Smooth muscle cell (in vitro differentiated cells): ENCODE results near the gene PDSS1. TPM values are rescaled to one million over a fixed set of nuclear protein-coding genes. Genes with fewer than 3 reads are reported as not detected.

Experiments used
- DNase-seq: peaks from one replicate; lab custom pipeline; 2025; ENCODE audit not compliant: unreplicated experiment; lab: John Stamatoyannopoulos, UW
- H2AFZ ChIP-seq: fragments of 200-600 bp; sonication (generic); 2 replicates; pipeline ENCODE4 v1.6.0; 2016; ENCODE audit warnings: antibody characterized with exemption, low read depth, mild to moderate bottlenecking
- H3F3A ChIP-seq: fragments of 200-600 bp; sonication (generic); 2 replicates; pipeline ENCODE4 v1.6.0; 2017; ENCODE audit warnings: antibody characterized with exemption, low read depth
- H3K27ac ChIP-seq: fragments of 200-600 bp; sonication (generic); 2 replicates; pipeline ENCODE4 v1.5.1; 2016; ENCODE audit warnings: low read depth, mild to moderate bottlenecking
- H3K27me3 ChIP-seq: fragments of 200-600 bp; sonication (generic); 2 replicates; pipeline ENCODE4 v1.6.1; 2016; ENCODE audit warnings: low read depth, mild to moderate bottlenecking
- H3K36me3 ChIP-seq: fragments of 200-600 bp; sonication (generic); 2 replicates; pipeline ENCODE4 v1.5.1; 2016; ENCODE audit warnings: low read depth
- H3K4me1 ChIP-seq: fragments of 200-600 bp; sonication (generic); 2 replicates; pipeline ENCODE4 v1.5.1; 2016; ENCODE audit warnings: low read depth
- H3K4me2 ChIP-seq: fragments of 200-600 bp; sonication (generic); 2 replicates; pipeline ENCODE4 v1.6.0; 2016; ENCODE audit warnings: mild to moderate bottlenecking
- H3K4me3 ChIP-seq: fragments of 200-600 bp; sonication (generic); 2 replicates; pipeline ENCODE4 v1.5.1; 2016; ENCODE audit warnings: mild to moderate bottlenecking
- H3K79me2 ChIP-seq: fragments of 200-600 bp; sonication (generic); 2 replicates; pipeline ENCODE4 v1.6.0; 2016; ENCODE audit warnings: low read depth, mild to moderate bottlenecking
- H3K9ac ChIP-seq: fragments of 200-600 bp; sonication (generic); 2 replicates; pipeline ENCODE4 v1.6.0; 2016; ENCODE audit warnings: low read depth
- H3K9me3 ChIP-seq: fragments of 200-600 bp; sonication (generic); replicated peaks from 2 replicates; pipeline ENCODE4 v1.5.1; 2016; ENCODE audit warnings: low read depth
- H4K20me1 ChIP-seq: fragments of 200-600 bp; sonication (generic); 2 replicates; pipeline ENCODE4 v1.6.0; 2016; ENCODE audit warnings: low read depth
- CTCF ChIP-seq: fragments of 200-600 bp; sonication (generic); IDR thresholded peaks from 2 replicates; pipeline ENCODE4 v1.5.1; 2017; ENCODE audit warnings: borderline replicate concordance, mild to moderate bottlenecking, antibody characterized with exemption; ENCODE audit not compliant: insufficient read depth, poor library complexity, severe bottlenecking
- WGBS: methylation state at CpG from one replicate; pipeline ENCODE4 v1.1.7; 2016; ENCODE audit warnings: low lambda C conversion rate; 5-methylcytosine and 5-hydroxymethylcytosine counted together
- polyA plus RNA-seq: library from polyadenylated mRNA; unstranded; fragments of >200 nt; fragmentation: Nextera tagmentation; extraction: Ambion mirVana; gene quantifications from 2 replicates; pipeline ENCODE4 v1.2.1, GENCODE V29; 2016
- total RNA-seq: library from RNA; depleted of rRNA; stranded (reverse); fragments of >200 nt; gene quantifications from 2 replicates; pipeline ENCODE4 v1.2.3, GENCODE V29; 2014

Gene PDSS1
- total and polyA plus RNA-seq, 2 experiments from 2014 or later = 5.1 to 14.0 TPM

- no peak overlapping the region for H3K9ac ChIP-seq
- no peaks in the 10 kb centered on the region for H3K9me3 ChIP-seq
- WGBS = 97% methylated on average over 17 of the region's 18 CpGs
- no peaks in the 10 kb centered on the region for H3K36me3 ChIP-seq
- no peaks in the 10 kb centered on the region for H4K20me1 ChIP-seq
- no peaks in the 10 kb centered on the region for H3K79me2 ChIP-seq
- no peaks in the 10 kb centered on the region for H3K4me1 ChIP-seq
- no peak overlapping the region for H3K4me3 ChIP-seq
- no peaks in the 10 kb centered on the region for H3K27me3 ChIP-seq
- H3F3A ChIP-seq = no peaks in the 10 kb centered on the region
- no peak for DNase-seq
- no peak overlapping the region for H2AFZ ChIP-seq
- no peak for TF ChIP-seq CTCF
- no peak overlapping the region for H3K27ac ChIP-seq
- H3K4me2 ChIP-seq = no peak overlapping the region
These were observed 44.5 kb upstream of the PDSS1 start for GRCh38 chr10:26653004-26653403.

DNA sequence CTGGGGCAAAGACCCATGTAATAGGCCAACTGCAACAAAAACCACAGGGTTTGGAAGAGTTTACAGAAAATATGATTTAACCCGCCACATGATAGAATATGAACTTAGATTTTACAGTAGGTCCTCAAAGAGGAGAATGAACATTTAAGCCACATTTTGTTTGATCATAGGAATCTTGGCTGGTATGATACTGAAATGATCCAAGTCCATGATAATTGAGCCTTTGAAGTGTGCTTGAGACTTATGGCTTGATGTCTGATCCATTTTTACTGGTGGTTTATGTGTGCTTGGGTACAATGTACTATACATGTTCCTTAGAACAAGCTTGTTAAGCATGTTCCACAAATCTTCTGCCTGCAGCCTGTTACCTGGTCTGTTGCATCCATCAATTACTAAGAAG is 41.8 kb upstream of the PDSS1 start:
- Histone ChIP-seq H4K20me1 (no peaks in the 10 kb centered on the region), H3K27me3 (no peaks in the 10 kb centered on the region), H3K9ac (no peak overlapping the region), H3K9me3 (no peaks in the 10 kb centered on the region), H3K27ac (no peak overlapping the region), H2AFZ (no peak overlapping the region), H3K4me1 (no peaks in the 10 kb centered on the region), H3K36me3 (no peaks in the 10 kb centered on the region), H3K4me3 (no peak overlapping the region), H3K79me2 (no peaks in the 10 kb centered on the region), H3F3A (no peaks in the 10 kb centered on the region), H3K4me2 (no peak overlapping the region)
- DNase-seq = no peak
- no peak for TF ChIP-seq CTCF
- 95% methylated on average over 1 of the region's 1 CpG for WGBS

GRCh38 chr10:26662864-26663263 is 34.6 kb upstream of the PDSS1 start:
- no peak for TF ChIP-seq CTCF
- H3K4me2 ChIP-seq = no peak overlapping the region
- no peaks in the 10 kb centered on the region for H3F3A ChIP-seq
- no peak overlapping the region for H2AFZ ChIP-seq
- WGBS = 84% methylated on average over 2 of the region's 2 CpGs
- no peaks in the 10 kb centered on the region for H3K36me3 ChIP-seq
- H3K4me3 ChIP-seq = no peak overlapping the region
- H3K9me3 ChIP-seq = no peaks in the 10 kb centered on the region
- no peak for DNase-seq
- no peak overlapping the region for H3K9ac ChIP-seq
- no peaks in the 10 kb centered on the region for H3K4me1 ChIP-seq
- H3K27me3 ChIP-seq = no peaks in the 10 kb centered on the region
- H3K79me2 ChIP-seq = no peaks in the 10 kb centered on the region
- no peak overlapping the region for H3K27ac ChIP-seq
- no peaks in the 10 kb centered on the region for H4K20me1 ChIP-seq
